ENCODE measurements around the gene KCTD3. TPM values are rescaled to one million over a fixed set of nuclear protein-coding genes. Genes with fewer than 3 reads are reported as not detected.

KCTD3 gene
- total RNA-seq, 1 donor from 2014 or later = 55.8 TPM

GRCh38 chr1:215523906-215524305 is 43.2 kb upstream of the KCTD3 start:
- Histone ChIP-seq H3K4me1 (no peaks in the 10 kb centered on the region), H3K36me3 (no peaks in the 10 kb centered on the region), H3K27me3 (no peaks in the 10 kb centered on the region), H3K9me3 (no peaks in the 10 kb centered on the region), H3K27ac (no peak overlapping the region), H3K4me3 (peak overlapping the region in 1 of 2 donors; percentile 27)
- DNase-seq (ENCODE audit: low spot score in 2 of 2) = no peak
- intact Hi-C loops (cut with DNase I) = no loop called here
- TF ChIP-seq CTCF (IDR thresholded peaks at IDR 0.05) = no peak

DNA sequence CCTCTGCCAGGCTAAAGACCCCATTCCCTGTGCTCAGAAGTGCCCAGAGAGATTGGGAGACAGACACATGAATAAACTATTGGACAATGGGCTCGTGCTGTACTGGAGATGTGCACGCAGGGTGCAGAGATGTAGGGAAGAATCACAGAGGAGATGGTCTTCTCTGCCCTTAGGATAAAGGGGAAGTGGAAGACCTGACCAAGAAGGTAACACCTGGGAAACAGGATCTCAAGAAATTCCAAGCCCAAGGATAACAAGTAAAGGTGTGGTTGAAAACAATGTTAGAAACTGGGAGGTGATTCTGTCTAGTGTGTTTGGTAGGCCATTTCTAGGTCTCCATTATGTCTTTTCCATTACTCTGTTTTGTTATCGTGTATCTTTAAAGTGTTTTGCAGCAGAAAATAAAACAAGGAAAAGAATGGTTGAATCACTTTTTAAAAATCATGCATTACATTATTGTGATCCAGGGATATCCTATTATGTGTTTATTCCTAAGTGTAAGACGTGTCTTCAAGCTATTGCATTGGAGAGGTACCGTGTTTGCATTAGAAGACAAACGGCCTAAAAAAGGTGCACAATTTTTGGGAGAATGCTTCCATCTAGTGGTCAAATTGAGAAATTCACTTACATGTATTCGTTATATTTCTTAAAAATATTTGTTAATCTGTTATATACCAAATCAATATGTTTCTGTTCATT is 40.8 kb upstream of the KCTD3 start:
- Histone ChIP-seq H3K4me3 (no peak overlapping the region), H3K27me3 (no peaks in the 10 kb centered on the region), H3K27ac (no peak overlapping the region), H3K9me3 (no peaks in the 10 kb centered on the region), H3K4me1 (no peaks in the 10 kb centered on the region), H3K36me3 (no peaks in the 10 kb centered on the region)
- intact Hi-C loops (cut with DNase I) = no loop called here
- DNase-seq (ENCODE audit: low spot score in 2 of 2) = no peak
- TF ChIP-seq CTCF (IDR thresholded peaks at IDR 0.05) = peak; percentile 32 to 67 (median 54)

- DNase-seq (ENCODE audit: low spot score in 2 of 2) = no peak
- Histone ChIP-seq H3K4me3 (no peak overlapping the region), H3K4me1 (no peaks in the 10 kb centered on the region), H3K36me3 (no peaks in the 10 kb centered on the region), H3K27ac (no peak overlapping the region), H3K27me3 (no peaks in the 10 kb centered on the region), H3K9me3 (no peaks in the 10 kb centered on the region)
- no peak for TF ChIP-seq CTCF (IDR thresholded peaks at IDR 0.05)
- intact Hi-C loops (cut with DNase I) = no loop called here
Measured at GRCh38 chr1:215526846-215527151, 40.3 kb upstream of the KCTD3 start.

GRCh38 chr1:215529111-215529510 is 38.0 kb upstream of the KCTD3 start:
- no peak for DNase-seq (ENCODE audit: low spot score in 2 of 2)
- Histone ChIP-seq H3K27ac (no peak overlapping the region), H3K27me3 (no peaks in the 10 kb centered on the region), H3K36me3 (no peaks in the 10 kb centered on the region), H3K4me3 (no peak overlapping the region), H3K4me1 (no peaks in the 10 kb centered on the region), H3K9me3 (no peaks in the 10 kb centered on the region)
- no peak for TF ChIP-seq CTCF (IDR thresholded peaks at IDR 0.05)
- intact Hi-C loops (cut with DNase I) = no loop called here

GRCh38 chr1:215529571-215529970 is 37.5 kb upstream of the KCTD3 start:
- no peaks in the 10 kb centered on the region for H3K9me3 ChIP-seq
- DNase-seq (ENCODE audit: low spot score in 2 of 2) = no peak
- no peaks in the 10 kb centered on the region for H3K4me1 ChIP-seq
- no peak for TF ChIP-seq CTCF (IDR thresholded peaks at IDR 0.05)
- intact Hi-C loops (cut with DNase I) = no loop called here
- H3K27ac ChIP-seq = no peak overlapping the region
- H3K27me3 ChIP-seq = no peaks in the 10 kb centered on the region
- no peaks in the 10 kb centered on the region for H3K36me3 ChIP-seq
- H3K4me3 ChIP-seq = no peak overlapping the region

All from ascending aorta (tissue), 2 donors.